Dedifferentiated amniotic fluid mesenchymal stem cell (primary cell): ENCODE data around the gene RPTOR.
A peak's percentile ranks its signal among the peaks of the same experiment; 100 is the strongest.

Source experiments
- DNase-seq: peaks from one replicate; pipeline ENCODE4 v3.0.0-alpha.2; 2016; ENCODE audit errors: extremely low spot score

RPTOR gene

DNA sequence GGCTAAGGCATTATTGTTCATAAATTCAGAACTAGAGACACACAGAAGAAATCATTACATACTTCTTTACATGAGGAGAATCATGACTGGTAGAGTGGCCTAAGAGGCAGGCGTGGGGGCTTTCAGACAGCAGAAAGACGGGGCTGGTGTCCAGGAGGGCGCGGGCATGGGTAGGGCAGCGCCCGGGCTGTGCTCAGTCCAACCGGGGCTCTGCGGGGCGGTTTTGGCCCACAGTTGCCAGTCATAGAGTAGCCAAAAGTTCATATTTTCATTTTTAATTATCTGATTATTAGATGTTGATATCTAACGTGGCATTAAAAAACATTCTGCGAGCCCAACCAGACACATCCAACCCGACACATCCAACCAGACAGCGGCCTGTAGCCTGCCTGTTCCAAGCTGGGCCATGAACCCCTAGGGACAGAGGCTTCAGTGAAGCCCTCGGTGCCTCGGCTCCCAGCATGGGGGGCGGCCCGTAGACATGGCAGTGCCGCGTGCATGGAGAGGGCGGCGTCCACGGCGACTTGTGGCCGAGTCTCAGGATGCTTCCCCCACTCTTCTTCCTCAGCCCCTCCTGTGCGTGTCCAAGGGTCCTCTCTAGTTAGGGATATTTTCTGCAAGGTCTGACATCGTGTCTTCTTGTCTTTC is 284.7 kb downstream of the RPTOR start:
- no peak for DNase-seq

DNA sequence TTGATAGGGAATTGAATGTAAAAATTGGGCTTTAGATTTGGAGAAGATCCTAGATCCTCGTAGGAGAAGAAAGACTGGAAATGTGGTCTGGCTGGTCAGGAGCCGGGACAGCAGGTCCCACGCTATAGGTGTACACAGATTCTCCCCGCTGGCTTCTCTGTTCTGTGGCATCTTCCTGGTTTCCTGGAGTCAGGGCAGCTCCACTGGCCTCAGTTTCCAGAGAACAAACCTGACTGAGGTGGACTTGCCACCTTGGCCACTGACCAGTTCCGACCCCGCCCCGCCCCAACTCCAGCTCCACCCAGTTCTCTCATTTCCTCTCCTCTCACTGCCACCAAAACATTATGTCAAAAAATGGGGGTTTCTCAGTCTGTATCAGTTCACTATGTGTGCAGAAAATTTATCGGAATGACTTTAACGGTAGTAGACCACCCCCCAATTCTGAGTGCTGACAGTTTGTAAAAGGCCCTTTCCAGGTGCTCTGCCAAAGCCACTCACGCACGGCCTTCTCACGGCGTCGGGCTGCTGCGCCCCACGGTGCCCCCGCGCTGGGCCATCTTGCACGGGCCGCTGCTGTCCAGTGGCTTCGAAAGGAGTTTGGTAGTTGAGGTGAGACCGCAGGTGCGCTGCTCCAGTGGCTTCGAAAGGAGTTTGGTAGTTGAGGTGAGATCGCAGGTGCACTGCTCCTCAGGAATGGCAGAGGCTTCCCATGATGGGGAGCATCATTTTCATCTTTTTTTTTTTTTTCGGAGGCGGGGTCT is 285.6 kb downstream of the RPTOR start:
- no peak for DNase-seq

GRCh38 chr17:80831491-80831890 is 286.9 kb downstream of the RPTOR start:
- DNase-seq, result no peak

GRCh38 chr17:80832266-80832676 is 287.6 kb downstream of the RPTOR start:
- no peak for DNase-seq

DNA sequence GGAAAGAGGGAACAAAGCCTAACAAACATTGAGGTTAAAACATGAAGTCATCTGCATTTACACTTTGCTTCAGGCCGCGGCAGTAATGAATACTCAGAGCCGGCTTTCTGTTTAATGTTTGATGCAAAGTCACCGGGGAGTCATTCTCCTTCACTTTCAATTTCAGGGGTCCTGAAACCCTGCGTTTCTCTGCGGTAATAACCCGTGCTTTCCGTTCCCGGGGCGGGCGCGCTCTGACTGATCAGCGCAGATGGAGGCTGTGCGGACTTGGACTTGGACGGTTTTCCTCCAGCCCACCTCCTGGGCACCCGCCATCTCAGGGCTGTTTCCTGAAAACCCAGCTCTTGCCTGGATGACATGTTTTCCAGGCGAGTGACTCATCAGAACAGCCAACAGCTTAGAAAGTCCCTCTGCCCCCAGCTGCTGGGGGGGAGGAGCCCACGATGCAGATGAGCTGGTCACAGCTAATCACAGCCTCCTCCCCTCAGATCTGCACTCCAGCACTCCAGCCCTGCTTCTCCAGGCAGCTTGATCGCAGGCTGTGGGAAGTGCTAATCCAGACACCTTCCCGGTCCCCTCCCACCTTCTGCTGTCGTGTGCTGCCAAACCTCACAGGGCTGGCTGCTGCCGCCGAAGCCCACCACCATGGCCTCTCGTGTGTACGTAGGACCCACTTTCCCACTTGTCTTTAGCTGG is 288.4 kb downstream of the RPTOR start:
- peak; percentile 92 for DNase-seq

GRCh38 chr17:80833952-80834892 is 289.6 kb downstream of the RPTOR start:
- DNase-seq, result peak; percentile 35

DNA sequence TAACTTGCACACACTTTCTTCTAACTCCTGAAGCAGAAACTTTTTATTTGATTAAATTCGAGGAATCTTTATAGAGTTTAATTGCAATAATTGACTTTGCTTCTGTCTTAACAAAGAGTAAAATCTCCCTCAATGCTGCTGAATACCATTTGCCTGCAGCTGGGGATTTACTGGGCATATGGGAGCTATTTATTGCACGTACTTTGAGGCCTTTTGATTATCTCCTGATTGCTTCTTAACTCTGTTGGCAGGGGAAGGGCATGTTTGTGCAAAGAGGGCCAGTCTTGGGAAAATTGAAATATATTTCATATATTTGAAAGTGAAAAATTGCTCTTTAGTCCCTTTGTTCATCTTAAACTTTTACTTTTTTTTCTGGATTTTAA is 290.2 kb downstream of the RPTOR start:
- no peak for DNase-seq

- no peak for DNase-seq
Observed at GRCh38 chr17:80835816-80836657, 291.4 kb downstream of the RPTOR start.

GRCh38 chr17:80836658-80836965 is 292.0 kb downstream of the RPTOR start:
- no peak for DNase-seq

DNA sequence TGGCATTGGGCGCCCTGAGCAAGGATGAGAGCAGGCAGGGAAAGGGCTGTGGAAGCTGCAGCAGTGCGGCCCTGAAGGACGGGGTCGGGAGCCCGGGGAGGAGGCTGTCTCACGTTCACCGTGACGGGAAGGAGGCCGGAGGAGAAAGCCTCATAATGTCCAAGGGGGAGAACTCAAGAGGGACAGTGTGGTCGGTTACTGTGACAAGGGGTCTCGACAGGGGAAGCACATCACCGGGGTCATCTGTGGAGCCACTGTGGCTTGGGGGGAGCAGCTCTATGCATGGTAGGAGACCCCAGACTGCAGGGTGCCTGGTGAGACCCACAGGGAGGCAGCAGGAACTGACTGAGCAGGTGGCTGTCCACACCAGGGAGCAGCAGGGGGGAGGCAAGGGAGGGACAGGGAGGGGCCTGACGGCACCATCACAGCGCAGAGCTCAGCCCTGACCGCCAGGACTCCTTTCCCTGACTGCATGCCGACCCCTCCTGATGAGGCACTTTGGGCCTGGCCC is 292.4 kb downstream of the RPTOR start:
- DNase-seq, result no peak

- no peak for DNase-seq
Observed at GRCh38 chr17:80837711-80838110, 293.1 kb downstream of the RPTOR start.

DNA sequence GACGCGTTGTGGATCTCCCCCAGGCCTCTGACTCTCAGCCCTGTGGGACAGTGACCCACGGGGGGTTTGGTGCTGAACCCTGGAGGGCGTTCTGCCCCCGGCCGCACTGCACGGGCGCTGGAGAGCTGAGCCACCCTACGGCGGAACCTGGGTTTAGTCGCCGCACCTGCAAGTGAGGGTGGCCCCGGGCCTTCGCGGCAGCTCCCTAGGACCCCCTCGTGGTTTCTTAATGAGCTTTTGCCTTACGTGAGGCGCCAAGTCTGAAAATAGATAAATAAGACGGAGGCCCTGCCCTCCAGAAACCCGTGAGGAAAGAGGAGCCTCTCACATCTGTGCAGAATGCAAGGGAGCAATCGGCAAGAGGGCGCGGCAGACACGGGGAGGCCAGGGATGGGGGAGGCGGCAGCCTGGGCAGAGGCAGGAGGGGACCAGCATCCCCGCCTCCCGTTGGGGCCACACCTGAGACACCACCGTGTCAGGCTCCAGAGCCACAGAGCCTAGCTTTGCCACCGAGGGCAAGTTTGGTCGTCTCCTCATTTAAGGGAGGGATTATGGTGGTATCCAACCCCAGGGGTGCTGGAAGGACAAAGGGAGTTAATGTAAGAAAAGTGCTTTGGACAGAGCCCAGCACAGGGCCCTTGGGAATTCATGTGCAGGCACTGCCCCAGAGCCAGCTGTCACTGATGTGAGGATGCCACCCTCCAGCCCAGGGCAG is 293.8 kb downstream of the RPTOR start:
- DNase-seq, result no peak

GRCh38 chr17:80839026-80839345 is 294.3 kb downstream of the RPTOR start:
- no peak for DNase-seq

DNA sequence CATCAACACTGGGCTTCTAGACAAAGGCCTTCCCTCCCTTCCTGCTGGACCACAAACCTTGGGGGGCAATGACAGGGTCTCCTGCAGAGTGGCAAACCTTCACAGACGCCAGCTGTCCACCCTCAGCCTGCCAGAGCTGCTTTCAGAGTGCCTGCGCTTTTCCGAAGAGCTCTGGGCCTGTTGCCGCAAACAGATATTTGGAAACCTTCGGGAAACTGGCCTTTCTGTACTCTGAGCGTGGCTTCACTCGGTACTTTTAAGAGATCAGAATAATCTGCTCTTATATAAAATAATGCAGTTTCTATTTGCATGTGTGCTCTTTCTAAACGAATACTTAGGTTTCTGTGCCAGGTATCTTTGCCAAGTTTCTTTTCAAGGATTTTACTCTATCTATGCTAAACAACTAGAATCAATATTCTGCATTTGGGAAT is 294.9 kb downstream of the RPTOR start:
- DNase-seq, result no peak

DNA sequence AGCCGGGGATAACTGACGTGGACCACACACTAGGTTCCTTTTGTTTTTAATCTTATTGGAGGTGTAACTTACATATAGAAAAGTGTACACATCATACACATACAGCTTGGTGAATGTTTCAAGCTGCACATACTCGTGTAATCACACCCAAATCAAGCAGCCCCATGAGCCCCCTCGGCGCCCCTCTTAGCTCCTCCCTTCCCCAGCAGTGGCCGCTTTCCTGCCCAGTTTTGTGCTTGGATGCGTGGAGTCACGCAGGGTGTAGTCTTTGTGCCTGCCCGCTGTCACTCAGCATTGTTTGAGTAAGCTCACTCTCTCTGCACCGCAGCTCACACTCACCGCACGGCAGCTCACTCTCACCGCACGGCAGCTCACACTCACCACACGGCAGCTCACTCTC is 295.3 kb downstream of the RPTOR start:
- DNase-seq, result no peak

- DNase-seq, result no peak
Observed at GRCh38 chr17:80842456-80843013, 297.9 kb downstream of the RPTOR start.

- no peak for DNase-seq
Observed at GRCh38 chr17:80843741-80844156, 299.1 kb downstream of the RPTOR start.

DNA sequence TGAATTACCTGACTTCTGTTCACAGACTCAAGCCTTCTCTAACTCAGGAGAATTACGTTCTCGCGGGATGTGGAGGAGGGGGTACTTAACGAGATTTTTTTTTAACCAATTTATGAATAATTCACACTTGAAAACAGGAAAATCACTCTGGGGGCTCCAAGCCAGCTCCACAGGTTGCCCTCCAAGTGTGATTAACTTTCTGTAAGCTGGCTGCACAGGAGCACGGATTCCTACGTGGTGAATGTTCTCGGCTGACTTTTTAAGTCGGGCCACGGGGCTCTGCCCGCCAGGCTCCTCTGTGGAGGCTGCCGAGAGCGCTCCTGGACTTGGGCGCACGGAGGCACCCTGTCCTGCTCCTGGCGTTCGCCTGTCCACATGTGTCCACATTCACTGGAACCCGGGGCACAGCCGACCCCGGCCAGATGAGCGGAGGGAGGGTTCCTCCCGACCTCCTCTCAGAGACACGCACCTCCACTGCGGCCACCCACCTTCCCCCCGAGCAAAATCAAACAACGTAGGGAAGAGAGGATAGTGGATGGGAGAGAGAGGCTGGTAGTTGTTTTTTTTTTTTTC is 299.9 kb downstream of the RPTOR start:
- DNase-seq, result no peak

- no peak for DNase-seq
Observed at GRCh38 chr17:80845069-80845862, 300.6 kb downstream of the RPTOR start.
